Body of pancreas (tissue), 4 donors: ENCODE measurements around the gene UBR1. TPM values are rescaled to one million over a fixed set of nuclear protein-coding genes. Genes with fewer than 3 reads are reported as not detected.
"Not testable (repeated sequence)": the region's sequence is repeated elsewhere in the genome, so short reads cannot be mapped to it uniquely, and the experiment has no call there.

Source experiments
- ATAC-seq: fragments of 150-250 bp; one replicate; pipeline ENCODE4 v1.9.1; 2016
- DNase-seq, 4 donors: peaks; one replicate each; pipeline ENCODE4 v3.0.0-alpha.2; 2019
- H3K27ac ChIP-seq, 4 donors: fragments of 200-600 bp; sonication (generic); 1 replicate in 3 of 4; 2 replicates in 1 of 4; pipeline versions ENCODE4 v1.5.1 to v1.6.1; 2016 to 2019; ENCODE audit warnings: mild to moderate bottlenecking in 1 of 4, mixed read lengths in 1 of 4, moderate library complexity in 1 of 4
- H3K27me3 ChIP-seq, 2 donors: fragments of 200-600 bp; sonication (generic); one replicate each; pipeline ENCODE4 v1.6.0; 2016; ENCODE audit warnings: mild to moderate bottlenecking in 1 of 2
- H3K36me3 ChIP-seq, 2 donors: fragments of 200-600 bp; sonication (generic); replicated peaks in 1 of 2; 2 replicates each; pipeline ENCODE4 v1.5.1; 2016; ENCODE audit warnings: low read depth in 2 of 2; ENCODE audit not compliant: insufficient read depth in 1 of 2
- H3K4me1 ChIP-seq: fragments of 200-600 bp; sonication (generic); one replicate; pipeline ENCODE4 v1.6.0; 2016
- H3K4me3 ChIP-seq, 2 donors: fragments of 200-600 bp; sonication (generic); 1 replicate in 1 of 2; 2 replicates in 1 of 2; pipeline ENCODE4 v1.5.1; 2016 to 2019
- H3K9me3 ChIP-seq, 3 donors: fragments of 200-600 bp; sonication (generic); 1 replicate in 2 of 3; 2 replicates in 1 of 3; pipeline ENCODE4 v1.5.1; 2016
- CTCF ChIP-seq, 7 experiments: fragments of 450-650 bp in 4 of 7; fragments of 200-600 bp in 3 of 7; sonication (generic) in 3 of 7; IDR thresholded peaks; one replicate each; pipeline ENCODE4 v1.5.1; 2016 to 2019; ENCODE audit warnings: antibody characterized with exemption in 7 of 7
- POLR2A ChIP-seq, 3 donors: fragments of 450-650 bp; IDR thresholded peaks; one replicate each; pipeline ENCODE4 v1.6.1; 2016; ENCODE audit warnings: antibody characterized with exemption in 3 of 3, mild to moderate bottlenecking in 2 of 3
- WGBS, 2 donors: methylation state at CpG; one replicate each; pipeline ENCODE4 v1.1.5; 2017; 5-methylcytosine and 5-hydroxymethylcytosine counted together
- intact Hi-C: fragments of 100-400 bp; cut with DNase I; formaldehyde crosslinking; loops from one replicate; pipeline ENCODE4 v1.15.1; 2023
- total RNA-seq, 2 donors: library from RNA; depleted of rRNA; stranded (reverse); fragments of >200 nt; gene quantifications; one replicate each; pipeline ENCODE4 v1.1.0, GENCODE V29; 2016

The UBR1 gene
- total RNA-seq, 2 donors from 2014 or later = 18.5 to 29.3 TPM

DNA sequence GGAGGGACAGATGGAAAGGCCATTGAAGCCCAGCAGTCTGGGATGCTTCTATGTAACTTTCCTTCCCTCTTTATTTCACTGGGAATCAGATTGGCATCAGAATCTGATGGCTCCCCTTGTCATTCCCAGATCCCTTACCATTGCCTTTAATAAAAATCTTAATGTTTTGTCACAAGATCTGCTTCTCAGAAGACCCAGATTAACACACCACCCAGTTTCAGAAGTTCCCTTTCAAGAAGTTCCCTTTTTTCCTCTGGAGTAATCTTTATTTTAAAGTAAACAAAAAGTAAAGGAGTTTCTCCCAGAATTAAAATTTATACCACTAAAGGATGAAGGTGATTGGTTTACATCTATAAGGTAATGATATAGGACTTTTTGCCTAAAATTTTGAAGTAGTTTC, 76.4 kb downstream of the UBR1 start:
- H3K4me1 ChIP-seq = no peaks in the 10 kb centered on the region
- intact Hi-C loops = no loop called here
- H3K27ac ChIP-seq = no peak overlapping the region
- no peak for DNase-seq
- H3K36me3 ChIP-seq = peaks cover 0 to 19% of the 10 kb centered on the region in 2 donors
- no peak for ATAC-seq
- no peaks in the 10 kb centered on the region for H3K27me3 ChIP-seq
- no peaks in the 10 kb centered on the region for H3K9me3 ChIP-seq
- H3K4me3 ChIP-seq = no peak overlapping the region
- no peak for TF ChIP-seq CTCF (IDR thresholded peaks at IDR 0.05)
- TF ChIP-seq POLR2A (IDR thresholded peaks at IDR 0.05) = no peak

DNA sequence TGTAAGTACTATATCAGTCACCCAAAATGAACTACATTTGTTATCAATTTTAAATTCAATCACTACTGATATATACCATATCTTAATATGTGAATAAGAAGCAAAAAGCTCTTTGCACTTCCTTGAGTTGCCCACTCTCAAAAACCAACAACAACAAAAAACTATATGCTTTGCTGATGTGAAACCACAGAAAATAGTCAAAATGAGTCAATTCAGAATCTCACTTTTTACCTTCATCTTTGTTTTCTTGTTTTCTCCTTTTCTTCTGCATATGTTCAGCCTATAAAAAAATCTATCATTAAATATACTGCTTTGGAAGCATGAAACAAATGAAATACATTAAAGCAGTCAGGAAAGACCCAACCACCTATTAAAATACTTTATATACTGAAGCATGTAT, 80.7 kb downstream of the UBR1 start:
- Histone ChIP-seq H3K36me3 (peaks cover 0 to 39% of the 10 kb centered on the region in 2 donors), H3K4me3 (no peak overlapping the region), H3K9me3 (no peaks in the 10 kb centered on the region), H3K4me1 (no peaks in the 10 kb centered on the region), H3K27ac (no peak overlapping the region), H3K27me3 (no peaks in the 10 kb centered on the region)
- DNase-seq (no peak), ATAC-seq (no peak)
- TF ChIP-seq POLR2A (IDR thresholded peaks at IDR 0.05) = no peak
- TF ChIP-seq CTCF (IDR thresholded peaks at IDR 0.05) = no peak
- intact Hi-C loops = no loop called here

GRCh38 chr15:43014671-43015070, 91.2 kb downstream of the UBR1 start:
- WGBS, 2 donors = 100% methylated on average over 1 of the region's 31 CpGs; no CpG with 5 or more reads in 1 of the 2 donors
- H3K27me3 ChIP-seq, H3K4me3 ChIP-seq, intact Hi-C loops, H3K9me3 ChIP-seq, H3K4me1 ChIP-seq, DNase-seq, H3K27ac ChIP-seq, ATAC-seq, H3K36me3 ChIP-seq: not testable (repeated sequence)

DNA sequence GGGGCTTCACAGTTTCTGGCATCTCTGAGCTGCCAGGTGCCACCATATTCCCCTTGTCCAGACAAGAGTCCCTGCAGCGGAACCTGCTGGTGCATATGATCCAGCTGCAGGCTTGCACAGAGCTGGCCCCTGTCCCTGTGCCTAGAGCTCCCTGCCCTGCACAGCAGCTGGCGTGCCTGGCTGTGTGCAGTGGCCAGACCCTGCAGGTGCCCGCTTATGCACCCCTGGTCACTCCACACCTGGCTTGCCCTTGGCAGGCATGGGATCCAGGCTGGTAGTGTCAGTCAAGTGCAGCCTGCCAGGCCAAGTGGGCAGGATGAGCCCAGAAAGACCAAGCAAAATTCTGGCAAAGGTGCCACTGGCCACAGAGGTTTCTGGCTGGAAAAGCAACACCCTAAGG, 96.6 kb downstream of the UBR1 start:
- ATAC-seq (no peak), DNase-seq (no peak)
- Histone ChIP-seq H3K27ac (no peak overlapping the region), H3K36me3 (peaks cover 9 to 13% of the 10 kb centered on the region in 2 donors), H3K4me3 (no peak overlapping the region), H3K9me3 (no peaks in the 10 kb centered on the region), H3K27me3 (no peaks in the 10 kb centered on the region), H3K4me1 (no peaks in the 10 kb centered on the region)
- intact Hi-C loops = no loop called here
- 100% methylated on average over 3 of the region's 3 CpGs; no CpG with 5 or more reads in 1 of the 2 donors for WGBS, 2 donors
- no peak for TF ChIP-seq CTCF (IDR thresholded peaks at IDR 0.05)

GRCh38 chr15:43008150-43008549, 97.7 kb downstream of the UBR1 start:
- Histone ChIP-seq H3K27me3 (no peaks in the 10 kb centered on the region), H3K4me1 (no peaks in the 10 kb centered on the region), H3K27ac (no peak overlapping the region), H3K36me3 (peaks cover 9 to 17% of the 10 kb centered on the region in 2 donors), H3K4me3 (no peak overlapping the region), H3K9me3 (no peaks in the 10 kb centered on the region)
- TF ChIP-seq CTCF (IDR thresholded peaks at IDR 0.05) = no peak
- TF ChIP-seq POLR2A (IDR thresholded peaks at IDR 0.05) = no peak
- ATAC-seq (no peak), DNase-seq (no peak)
- WGBS, 2 donors = 94 to 97% methylated on average over 7 to 12 of the region's 14 CpGs
- intact Hi-C loops = no loop called here
